HG03571 (cell line): Measurements from ENCODE around the gene ORC2.
A peak's percentile ranks its signal among the peaks of the same experiment; 100 is the strongest.
"Not testable (repeated sequence)": the region's sequence is repeated elsewhere in the genome, so short reads cannot be mapped to it uniquely, and the experiment has no call there.

ENCODE experiments used
- ATAC-seq: cut with Tn5 transposase; IDR thresholded peaks from one replicate; pipeline ENCODE4 v1.9.1; 2021; ENCODE audit not compliant: unreplicated experiment

The ORC2 gene

GRCh38 chr2:200963124-200963917 is at the start of gene ORC2:
ORC2 (minus strand) TSS chr2:200963660; CDS start chr2:200958123, 5,537 bp downstream.
- ATAC-seq: peak; percentile 92

GRCh38 chr2:201008296-201008829 is 44.9 kb upstream of the ORC2 start:
- ATAC-seq: no peak

GRCh38 chr2:201007584-201007998 is 44.1 kb upstream of the ORC2 start:
- no peak for ATAC-seq

- ATAC-seq: no peak
Observed at GRCh38 chr2:201006704-201007103, 43.2 kb upstream of the ORC2 start.

- ATAC-seq: no peak
Observed at GRCh38 chr2:201004370-201004769, 40.9 kb upstream of the ORC2 start.

GRCh38 chr2:200993097-200993496 is 29.6 kb upstream of the ORC2 start:
- ATAC-seq: no peak

- no peak for ATAC-seq
Observed at GRCh38 chr2:200987137-200987536, 23.7 kb upstream of the ORC2 start.

GRCh38 chr2:200985799-200986198 is 22.3 kb upstream of the ORC2 start:
- no peak for ATAC-seq

GRCh38 chr2:200976710-200977109 is 13.2 kb upstream of the ORC2 start:
- no peak for ATAC-seq

- no peak for ATAC-seq
Observed at GRCh38 chr2:200975672-200976071, 12.2 kb upstream of the ORC2 start.

- not testable (repeated sequence) for ATAC-seq
Observed at GRCh38 chr2:200970057-200970456, 6.6 kb upstream of the ORC2 start.

GRCh38 chr2:200968735-200969134 is 5.3 kb upstream of the ORC2 start:
- no peak for ATAC-seq

- no peak for ATAC-seq
Observed at GRCh38 chr2:200968162-200968561, 4.7 kb upstream of the ORC2 start.

- no peak for ATAC-seq
Observed at GRCh38 chr2:200966770-200967169, 3.3 kb upstream of the ORC2 start.

- ATAC-seq: no peak
Observed at GRCh38 chr2:200964498-200964897, 1.0 kb upstream of the ORC2 start.

GRCh38 chr2:200963918-200964252 is 425 bp upstream of the ORC2 start:
- peak; percentile 11 for ATAC-seq

GRCh38 chr2:200962811-200963123 is 693 bp downstream of the ORC2 start:
- peak; percentile 16 for ATAC-seq

GRCh38 chr2:200961674-200962073 is 1.8 kb downstream of the ORC2 start:
- ATAC-seq: no peak

GRCh38 chr2:200950378-200950777 is 13.1 kb downstream of the ORC2 start:
- ATAC-seq: no peak

- no peak for ATAC-seq
Observed at GRCh38 chr2:200945395-200945729, 18.1 kb downstream of the ORC2 start.

GRCh38 chr2:200944467-200945394 is 18.7 kb downstream of the ORC2 start:
- ATAC-seq: no peak

GRCh38 chr2:200943527-200944105 is 19.8 kb downstream of the ORC2 start:
- ATAC-seq: no peak
